Measurements from ENCODE around the gene DLG2. TPM values are rescaled to one million over a fixed set of nuclear protein-coding genes. Genes with fewer than 3 reads are reported as not detected.

Gene DLG2
- total RNA-seq, 1 donor from 2014 or later = 14.4 TPM

DNA sequence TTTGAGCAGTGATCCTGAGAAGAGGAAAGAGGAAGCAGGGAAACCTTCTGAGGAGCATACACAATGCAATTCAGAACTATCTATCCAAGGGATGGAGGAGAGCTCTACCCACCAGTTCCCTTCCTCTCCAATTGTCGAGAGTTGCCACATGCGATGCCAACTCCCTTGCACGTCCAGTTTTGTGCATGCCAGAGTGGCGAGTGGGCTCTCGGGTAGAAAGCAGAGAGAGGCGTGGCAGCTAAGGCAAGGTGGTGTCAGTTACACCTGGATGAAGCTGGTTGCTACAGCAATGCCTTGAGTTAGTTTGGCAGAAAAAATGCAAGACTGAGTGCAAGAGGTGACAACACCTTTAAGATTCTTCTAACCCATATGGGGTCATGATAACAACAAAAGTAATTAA is 1920.6 kb downstream of the DLG2 start:
- DNase-seq = no peak

DNA sequence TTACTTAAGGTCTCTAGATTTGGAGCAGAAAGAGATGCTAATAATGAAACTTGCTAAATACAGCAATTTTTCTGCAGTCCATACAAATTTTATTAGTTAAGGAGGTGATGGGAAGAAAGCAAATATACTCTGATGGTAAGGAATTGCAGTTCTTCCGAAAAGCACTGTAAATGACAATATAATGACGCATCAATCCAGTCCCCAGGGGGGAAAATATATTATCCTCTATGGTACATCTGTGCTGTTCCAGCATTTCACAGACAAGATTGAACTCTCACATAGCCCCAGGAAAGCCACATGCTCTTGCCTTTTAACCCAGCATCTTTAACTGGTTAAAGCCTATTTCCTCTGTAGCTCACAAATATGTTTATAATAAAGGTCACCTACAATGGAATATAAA is 1924.3 kb downstream of the DLG2 start:
- DNase-seq = no peak

DNA sequence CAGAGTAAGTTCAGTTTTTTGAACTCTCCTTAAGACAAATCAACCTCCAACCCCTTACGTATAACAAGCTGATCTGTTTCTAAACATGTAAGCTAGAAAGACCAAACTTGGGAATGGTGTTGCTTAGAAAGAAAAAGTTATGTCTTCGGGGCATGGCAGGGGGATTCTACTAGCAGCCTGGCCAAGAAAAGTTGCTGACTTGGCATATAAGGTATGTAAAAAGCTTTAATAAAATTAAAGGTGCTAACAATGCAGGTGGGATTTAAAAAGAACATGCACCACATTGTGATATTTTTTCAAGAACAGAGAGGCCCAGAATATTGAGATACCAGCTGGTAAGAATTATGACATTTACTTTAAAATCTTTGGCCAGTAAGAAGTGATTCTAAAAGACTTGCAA is 1929.6 kb downstream of the DLG2 start:
- DNase-seq = no peak

DNA sequence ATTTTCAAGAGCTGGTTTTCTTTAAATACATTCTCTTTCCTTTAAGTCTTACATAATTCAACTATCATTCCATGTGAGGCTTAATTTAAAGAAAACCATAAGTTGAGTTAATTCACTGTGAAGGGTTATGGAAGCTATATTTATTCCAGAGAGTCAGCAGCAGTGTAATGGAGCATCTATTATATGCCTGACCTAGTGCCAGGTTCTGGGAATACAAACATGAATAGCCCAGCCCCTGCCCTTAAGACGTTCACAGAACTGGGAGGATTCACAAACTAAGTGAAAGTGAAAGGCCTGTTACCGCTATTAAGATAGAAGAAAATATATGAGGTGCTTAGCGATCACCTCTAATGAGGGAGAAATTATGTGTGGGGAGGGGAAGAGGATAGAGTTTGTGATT is 1932.1 kb downstream of the DLG2 start:
- no peak for DNase-seq

DNA sequence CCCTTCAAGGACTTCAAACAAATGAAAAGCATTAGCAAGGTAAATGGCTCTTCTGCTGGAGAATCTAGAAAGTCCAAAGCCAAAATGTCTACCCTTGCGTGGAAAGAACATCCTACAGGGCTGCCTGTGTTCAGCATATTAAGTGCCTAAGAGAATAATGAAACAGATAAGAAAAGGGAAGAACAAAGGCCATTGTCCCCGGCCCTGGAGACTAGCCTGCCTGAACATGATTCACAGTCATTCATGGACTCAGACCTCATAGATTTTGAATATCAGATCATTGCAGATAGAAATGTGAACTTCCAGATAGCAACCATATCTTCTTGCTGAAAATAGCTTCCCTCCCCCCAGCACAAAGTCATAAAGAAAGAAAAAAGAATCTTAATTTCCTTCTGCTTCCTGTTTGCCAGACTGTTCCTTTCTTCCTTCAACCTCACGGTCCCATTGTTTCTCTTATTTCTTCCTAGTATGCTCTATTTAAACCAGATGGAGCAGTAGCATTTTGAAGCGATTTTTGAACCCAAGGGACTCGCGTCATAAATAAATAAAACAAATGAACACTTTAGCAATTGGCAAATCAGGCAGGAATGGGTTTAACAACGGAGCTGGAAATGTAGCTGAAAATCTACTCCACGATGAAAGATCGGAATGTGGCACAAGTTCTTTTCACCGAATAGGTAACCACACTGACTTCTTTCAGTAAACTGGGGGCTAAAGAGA is 1932.8 kb downstream of the DLG2 start:
- peak; percentile 40 for DNase-seq

DNA sequence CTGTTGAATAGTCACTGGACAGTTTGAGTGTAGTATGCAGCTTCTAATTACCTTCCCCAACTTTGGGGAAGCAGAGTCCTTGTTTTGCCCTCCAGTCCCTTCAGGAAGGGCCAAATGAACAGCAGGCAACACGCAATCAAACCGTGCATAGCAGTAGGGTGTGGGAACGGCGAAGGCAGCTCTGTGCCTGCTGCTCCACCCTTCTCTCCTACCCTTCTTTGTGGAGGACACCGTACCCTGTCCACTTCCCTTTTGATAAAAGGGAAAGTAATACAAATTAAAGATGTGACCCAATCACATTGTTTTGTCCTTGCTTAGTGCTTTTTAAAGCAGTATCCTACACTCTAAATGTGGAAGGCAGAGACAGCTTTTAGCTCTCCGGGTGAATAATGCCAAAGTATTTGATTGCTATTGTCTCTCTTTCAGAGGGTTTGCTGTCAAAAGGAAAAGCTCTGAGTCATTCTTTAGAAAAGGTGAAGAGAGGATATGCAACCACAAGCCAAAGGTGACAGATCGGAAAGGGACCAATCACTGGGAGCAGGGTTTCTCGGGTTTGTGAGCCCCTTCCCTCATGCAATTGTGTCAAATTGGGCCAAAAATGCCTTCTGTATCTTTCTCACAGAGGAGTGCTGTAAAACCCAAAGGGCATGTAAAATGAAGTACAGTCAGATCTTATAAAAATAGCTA is 1933.7 kb downstream of the DLG2 start:
- DNase-seq = no peak

DNA sequence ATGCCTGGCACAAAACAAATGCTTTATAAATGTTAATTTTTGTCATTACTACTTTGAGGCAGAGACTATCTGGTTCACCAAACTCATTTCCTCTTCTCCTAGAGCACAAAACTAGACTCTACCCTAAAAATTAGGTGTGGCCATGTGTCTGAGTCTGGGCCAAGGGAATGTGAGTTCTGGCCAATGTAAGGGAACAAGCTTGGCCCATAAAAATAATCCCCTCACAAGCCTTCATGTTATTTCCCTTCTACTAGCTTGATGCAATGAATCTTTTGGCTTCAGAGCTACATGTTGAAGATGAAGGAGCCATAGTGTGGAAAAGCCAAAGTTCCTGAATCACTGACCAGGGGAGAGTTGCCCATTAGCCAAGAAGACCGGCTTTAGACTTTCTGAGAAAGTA is 1934.5 kb downstream of the DLG2 start:
- DNase-seq = no peak

DNA sequence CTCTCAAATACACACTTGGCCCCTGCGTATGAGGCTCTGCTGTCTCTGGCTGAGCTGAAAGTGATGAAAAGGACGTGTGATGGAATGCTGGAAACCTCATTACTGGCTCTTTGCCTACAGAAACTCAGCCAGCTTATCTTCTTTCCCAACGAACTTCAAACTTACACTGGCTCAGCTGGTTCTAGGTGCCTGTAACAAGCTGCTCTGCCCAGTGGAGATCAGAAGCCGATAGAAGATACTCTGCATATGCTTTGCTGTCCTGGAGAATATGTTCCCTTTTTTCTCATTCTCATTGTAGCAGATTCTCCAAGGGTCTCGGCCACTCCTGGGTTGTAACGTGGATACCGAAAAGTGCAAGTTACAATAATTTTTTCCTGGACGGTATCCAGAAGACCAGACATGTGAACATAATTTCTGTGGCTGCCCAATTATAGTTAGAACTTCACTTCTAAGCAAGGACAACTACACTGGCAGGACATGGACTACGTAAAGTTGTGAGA is 1935.6 kb downstream of the DLG2 start:
- peak; percentile 56 for DNase-seq

DNA sequence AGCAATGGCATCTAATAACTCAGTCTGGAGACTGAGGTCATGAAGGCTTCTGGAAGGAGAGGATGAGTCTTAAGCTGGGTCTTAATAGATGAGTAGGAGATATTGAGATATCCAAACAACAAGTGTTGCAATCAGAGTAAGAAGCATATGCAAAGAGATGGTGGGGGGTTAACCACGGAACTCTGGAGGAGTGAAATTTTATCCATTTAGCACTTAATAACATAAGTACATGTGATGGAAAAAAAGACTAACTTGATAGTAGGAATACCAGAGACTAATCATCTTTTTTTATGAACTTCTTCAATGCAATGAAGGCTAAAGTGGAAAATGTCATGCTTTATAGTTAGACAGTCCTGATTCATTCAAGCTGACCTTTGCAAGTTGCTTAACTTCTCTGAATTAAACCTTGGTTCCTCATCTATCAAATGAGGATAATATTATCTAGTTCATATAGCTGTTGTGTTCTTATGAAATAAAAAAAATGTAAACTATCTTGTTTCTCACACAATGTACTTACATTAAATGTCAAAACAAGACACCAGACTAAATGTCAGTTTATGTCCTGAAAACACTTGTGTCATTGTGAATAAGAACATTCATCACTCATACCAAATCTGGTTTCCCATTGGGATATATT is 1937.9 kb downstream of the DLG2 start:
- no peak for DNase-seq

DNA sequence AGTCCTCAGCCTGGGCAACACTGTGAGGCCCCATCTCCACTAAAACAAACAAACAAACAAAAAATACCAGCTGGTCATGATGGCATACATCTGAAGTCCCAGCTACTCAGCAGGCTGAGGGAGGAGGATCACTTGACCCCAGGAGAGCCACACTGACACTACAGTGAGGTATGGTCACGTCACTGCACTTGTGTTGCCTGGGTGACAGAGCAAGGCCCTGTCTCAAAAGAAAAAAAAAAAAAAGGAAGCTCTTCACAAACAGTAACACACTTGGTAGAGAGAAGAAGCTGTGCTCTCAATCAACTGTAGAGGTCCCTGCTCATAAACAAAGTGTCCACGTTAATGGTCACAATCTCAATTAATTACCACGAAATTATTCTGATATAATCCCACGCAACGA is 1939.4 kb downstream of the DLG2 start:
- DNase-seq = no peak

DNA sequence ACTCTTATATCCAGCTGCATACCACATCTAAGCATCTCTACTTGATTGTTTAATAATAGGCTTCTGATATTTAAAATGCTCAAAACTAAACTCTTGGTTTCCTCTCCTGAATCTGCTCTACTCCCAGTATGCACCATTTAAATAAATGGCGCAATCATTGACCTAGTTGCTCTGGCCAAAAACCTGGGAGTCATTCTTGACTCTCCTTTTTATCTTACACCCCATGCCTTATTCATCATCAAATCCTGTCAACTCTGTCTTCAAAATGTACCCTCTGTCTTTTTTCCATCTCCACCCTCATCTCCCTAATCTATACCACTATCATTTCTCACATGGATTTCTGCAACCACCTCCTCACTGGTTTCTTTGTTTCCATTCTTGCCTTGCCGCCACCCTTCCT is 1941.4 kb downstream of the DLG2 start:
- no peak for DNase-seq

DNA sequence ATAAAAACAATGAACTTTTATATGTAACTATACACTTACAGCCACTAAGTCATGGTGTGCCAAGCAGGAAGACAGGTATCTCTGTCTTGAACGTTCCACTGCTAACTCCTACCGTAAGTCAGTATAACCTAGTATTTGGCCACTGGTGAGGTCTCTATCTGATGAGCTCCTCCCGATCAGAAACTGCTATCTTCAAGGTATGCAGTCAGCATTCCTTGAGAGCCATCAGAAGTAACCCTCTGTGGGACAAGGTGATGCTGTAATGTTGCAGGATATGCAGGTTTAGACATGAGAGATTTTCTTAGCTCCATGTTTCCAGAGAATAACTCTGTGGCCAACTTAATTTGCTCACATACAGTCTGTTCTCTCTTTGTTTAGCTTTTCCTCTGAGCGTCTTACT is 1943.1 kb downstream of the DLG2 start:
- DNase-seq = no peak

DNA sequence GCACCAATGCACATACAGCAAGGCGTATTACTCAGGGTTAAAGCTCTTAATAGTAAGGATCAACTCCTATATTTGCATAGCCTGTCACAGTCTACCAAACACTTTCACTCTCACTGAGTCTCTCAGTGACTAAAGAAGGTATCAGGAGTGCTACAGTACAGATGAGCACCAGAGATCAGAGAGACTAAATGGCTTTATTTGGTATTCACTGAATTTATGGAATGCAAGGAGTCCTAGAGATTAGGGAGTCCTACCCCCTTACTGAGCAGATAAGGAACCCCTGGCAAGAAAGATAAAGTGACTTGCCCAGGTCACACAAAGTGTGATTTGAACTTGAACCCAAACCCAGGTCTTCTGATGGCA is 1944.6 kb downstream of the DLG2 start:
- no peak for DNase-seq

DNA sequence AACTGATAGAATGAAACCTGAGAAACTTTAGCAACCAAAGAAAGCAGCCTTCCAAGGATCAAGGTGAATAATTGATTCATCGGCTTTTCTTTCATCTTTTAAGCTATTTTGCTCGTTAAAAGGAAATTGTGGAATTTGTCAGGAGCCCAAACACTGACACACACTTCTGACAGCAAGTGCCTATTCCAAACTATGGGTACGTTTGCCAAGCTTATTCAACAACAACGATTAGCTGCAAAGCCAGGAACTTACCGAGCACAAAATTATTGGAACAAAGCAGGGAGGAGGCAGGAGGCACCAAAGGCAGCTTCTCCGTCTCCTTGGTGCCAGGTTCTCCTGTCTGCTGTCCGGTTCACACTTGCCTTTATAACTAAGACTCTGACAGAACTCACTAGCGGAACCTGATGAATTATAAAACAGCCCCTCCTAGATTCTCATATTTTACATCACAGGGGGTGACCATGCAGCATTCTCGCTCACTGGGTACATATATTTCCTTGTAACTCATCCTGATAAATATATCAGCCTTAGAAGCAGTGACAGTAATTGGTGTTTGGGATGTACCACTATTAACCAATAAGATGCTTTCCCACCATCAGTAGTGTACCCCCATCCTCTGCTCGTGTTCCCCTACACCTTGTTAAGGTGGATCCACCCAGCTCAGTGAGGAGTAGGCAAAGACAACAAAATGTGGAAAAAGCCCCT is 1945.1 kb downstream of the DLG2 start:
- DNase-seq = peak; percentile 16

DNA sequence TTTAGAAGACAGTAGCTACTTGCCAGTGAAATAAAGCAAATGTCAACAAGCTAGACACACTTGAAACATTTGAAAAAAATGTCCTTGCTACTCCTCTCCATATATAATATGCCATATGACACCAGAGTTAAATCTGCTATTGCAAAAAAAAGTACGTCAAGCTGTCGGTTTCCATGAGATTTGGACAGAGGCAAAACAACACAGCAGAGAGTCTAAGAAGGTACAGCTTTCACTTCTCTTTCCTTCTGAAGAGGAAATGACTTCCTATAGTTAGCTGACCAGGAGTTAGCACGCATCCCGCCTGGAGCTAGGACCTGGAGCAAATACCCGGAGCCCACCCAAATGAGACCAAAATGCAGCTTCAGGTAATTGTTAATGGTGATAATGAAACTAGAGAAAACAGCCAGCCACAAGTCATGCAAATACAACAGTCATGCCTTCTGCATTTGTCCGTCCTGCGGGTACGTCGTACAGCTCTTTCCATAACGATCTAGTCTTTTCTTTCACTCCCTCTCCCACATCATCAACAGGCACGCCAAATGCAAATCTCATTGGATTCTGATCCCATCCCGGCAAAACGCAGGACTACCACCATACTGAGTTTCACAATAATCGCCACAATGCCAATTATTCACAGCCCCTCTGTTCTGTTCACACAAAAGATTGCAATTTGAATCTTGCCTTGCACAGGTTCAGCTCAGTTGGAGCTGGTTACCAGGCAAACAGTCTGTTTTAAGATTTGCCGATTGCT is 1945.9 kb downstream of the DLG2 start:
- peak; percentile 68 for DNase-seq

DNA sequence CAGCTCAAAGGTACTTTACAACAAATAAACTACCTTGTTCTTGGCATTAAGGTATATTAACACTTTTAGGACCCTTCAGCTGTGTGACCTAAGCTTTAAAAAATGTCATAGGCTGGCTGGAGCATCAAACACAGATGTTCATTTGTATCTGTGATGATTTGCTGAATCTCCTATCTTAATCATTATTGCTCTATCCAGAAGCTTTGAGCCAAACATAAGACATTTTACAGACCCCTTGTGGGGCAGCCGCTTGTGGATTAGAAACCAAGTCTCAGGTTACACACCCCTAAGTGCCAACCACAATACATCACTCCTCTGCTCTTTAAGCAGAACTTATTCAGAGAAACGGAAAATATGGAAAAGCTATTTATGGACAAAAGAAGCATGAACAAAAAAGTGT is 1946.8 kb downstream of the DLG2 start:
- DNase-seq = peak; percentile 52

DNA sequence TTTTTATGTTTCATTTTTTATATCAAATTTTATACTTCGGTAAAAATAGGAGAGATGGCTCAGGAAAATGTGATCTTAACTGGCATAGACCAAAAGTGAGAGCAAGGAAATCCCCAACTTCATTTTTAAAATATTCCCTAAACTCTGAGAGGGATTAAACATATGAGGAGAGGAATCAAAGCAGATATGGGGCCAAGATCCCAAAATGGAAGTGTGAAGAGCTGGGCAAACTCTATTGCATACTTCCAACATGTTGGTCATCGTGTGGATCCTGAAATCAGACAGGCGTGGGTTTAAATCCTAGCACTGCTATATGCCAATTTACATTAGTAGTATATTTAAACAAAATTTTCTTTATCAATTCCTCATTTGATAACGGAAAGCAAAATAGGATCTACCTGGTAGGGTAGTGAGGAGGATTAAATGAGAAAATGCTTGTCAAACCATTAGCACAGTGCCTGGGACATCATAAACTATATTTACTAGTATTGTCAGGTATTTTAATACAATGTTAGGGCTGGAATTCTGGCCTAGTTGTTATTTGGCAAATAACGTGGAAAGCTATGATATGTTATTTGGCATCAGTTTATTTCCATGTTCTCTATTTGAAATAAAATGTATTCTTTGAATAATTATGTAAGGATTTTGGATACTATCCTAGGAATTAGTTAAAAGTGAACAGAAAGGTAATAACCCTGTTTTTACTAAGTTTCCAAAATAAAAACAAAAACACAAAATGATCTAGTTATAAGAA is 1948.1 kb downstream of the DLG2 start:
- no peak for DNase-seq

DNA sequence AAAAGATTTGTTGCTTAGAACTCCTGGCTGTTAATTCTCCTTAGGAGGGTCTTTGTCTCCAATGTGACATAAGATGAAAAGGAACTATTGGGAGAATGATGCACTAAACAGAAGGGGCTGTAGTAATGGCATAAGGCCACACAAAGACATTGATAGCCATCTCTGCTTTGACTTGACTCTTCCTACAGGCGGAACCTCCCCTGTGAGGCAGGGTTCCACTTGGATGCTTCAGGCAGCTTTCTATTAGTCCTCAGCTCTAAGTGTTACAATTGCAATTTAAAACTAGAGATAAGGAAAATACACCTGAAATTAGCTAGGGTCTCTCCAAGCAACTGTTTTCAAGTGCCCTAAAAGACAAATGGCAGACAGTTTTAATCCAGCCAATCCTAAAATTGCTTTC is 1949.4 kb downstream of the DLG2 start:
- no peak for DNase-seq

DNA sequence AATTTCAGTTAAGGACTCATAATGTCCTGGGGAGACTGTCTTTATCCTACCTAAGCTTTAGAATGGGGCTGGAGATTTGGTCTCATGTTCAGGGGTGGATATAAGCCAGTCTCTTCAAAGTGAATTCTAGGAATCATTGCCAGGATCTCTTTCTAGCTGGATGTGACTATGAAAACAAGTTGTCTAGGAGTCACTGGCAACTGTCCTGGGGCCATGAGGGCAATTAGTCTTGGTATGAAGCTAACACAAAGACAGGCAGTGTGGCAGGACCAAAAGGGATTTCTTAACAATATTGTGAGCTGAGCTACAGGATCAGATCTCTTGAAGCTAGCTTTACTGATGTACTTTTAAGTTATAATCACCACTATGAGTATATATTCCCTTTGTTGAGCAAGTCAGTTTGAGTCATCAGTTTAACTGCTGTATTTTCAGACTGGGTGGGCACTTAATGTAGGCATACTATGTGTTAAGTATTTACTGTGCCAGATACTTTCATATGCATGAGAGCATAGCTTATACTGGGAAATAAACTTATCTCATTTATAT is 1951.0 kb downstream of the DLG2 start:
- no peak for DNase-seq

DNA sequence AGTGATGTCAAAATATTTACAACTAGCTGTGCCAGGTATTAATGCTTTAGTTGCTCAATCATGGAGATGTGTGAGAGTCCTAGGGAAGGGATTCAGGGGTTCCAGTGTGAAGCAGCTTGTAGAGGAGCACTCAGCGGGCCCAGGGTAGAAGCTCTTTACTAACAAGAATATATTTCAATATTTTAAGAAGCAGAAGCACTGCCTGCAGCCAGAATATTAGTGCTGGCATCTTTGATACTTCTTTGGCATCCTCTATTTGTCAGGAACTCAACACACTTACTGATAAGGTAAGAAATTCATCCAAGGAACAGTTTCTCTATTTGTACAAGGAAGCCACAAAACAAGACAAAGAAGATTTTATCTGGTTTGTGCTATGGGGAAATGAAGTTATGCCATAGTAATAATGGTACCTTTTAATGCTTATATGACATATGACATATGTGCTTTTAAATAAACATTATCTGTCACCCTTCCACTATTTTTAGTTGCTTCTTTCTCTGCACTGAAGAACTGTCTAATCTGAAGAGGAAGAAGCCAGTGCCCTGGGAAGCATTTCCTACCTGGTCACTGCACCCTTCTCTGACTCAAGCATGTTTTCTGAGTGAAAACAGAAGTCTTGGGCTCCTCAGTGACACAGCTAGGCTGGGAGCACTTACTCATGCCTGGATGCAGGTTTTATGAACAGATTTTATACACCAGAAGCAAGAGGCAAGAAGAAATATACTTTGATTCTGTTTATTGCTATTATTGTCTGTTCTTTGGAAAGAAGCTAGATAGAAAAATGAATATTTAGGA is 1952.8 kb downstream of the DLG2 start:
- no peak for DNase-seq

Data from tongue (tissue), 2 donors.